Gastrocnemius medialis (tissue), 4 donors: ENCODE measurements around the gene CALY.

ENCODE experiments used
- POLR2A ChIP-seq, 2 donors: fragments of 450-650 bp; IDR thresholded peaks; one replicate each; pipeline ENCODE4 v1.6.1; 2017; ENCODE audit warnings: antibody characterized with exemption in 2 of 2, mild to moderate bottlenecking in 2 of 2, moderate library complexity in 2 of 2
- TF ChIP-seq, protein P1 (sequence below), 5 experiments: fragments of 450-650 bp in 3 of 5; fragments of 200-600 bp in 2 of 5; sonication (generic) in 2 of 5; IDR thresholded peaks in 4 of 5; conservative IDR thresholded peaks in 1 of 5; 1 replicate in 4 of 5; 2 replicates in 1 of 5; pipeline ENCODE4 v1.5.1; 2016 to 2019; ENCODE audit warnings: antibody characterized with exemption in 5 of 5, mild to moderate bottlenecking in 3 of 5, moderate library complexity in 3 of 5

- TF ChIP-seq, protein P1, sequence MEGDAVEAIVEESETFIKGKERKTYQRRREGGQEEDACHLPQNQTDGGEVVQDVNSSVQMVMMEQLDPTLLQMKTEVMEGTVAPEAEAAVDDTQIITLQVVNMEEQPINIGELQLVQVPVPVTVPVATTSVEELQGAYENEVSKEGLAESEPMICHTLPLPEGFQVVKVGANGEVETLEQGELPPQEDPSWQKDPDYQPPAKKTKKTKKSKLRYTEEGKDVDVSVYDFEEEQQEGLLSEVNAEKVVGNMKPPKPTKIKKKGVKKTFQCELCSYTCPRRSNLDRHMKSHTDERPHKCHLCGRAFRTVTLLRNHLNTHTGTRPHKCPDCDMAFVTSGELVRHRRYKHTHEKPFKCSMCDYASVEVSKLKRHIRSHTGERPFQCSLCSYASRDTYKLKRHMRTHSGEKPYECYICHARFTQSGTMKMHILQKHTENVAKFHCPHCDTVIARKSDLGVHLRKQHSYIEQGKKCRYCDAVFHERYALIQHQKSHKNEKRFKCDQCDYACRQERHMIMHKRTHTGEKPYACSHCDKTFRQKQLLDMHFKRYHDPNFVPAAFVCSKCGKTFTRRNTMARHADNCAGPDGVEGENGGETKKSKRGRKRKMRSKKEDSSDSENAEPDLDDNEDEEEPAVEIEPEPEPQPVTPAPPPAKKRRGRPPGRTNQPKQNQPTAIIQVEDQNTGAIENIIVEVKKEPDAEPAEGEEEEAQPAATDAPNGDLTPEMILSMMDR (IDR thresholded peaks at IDR 0.05 in 4 of 5, conservative IDR thresholded peaks at IDR 0.05 in 1 of 5) = no peak
- TF ChIP-seq POLR2A (IDR thresholded peaks at IDR 0.05) = no peak
These were observed 1.2 kb downstream of the CALY start for GRCh38 chr10:133335246-133336117.
